Esophagus muscularis mucosa (tissue), 4 donors: Measurements from ENCODE around the gene TMEM129.

Experiments
- EP300 ChIP-seq: sonication (generic); formaldehyde crosslinking; IDR thresholded peaks from one replicate; pipeline ENCODE4 v1.6.1; 2017; ENCODE audit warnings: antibody characterized with exemption
- POLR2A ChIP-seq: fragments of 450-650 bp; IDR thresholded peaks from one replicate; pipeline ENCODE4 v1.6.1; 2017; ENCODE audit warnings: antibody characterized with exemption, moderate library complexity, mild to moderate bottlenecking, low read depth
- POLR2AphosphoS5 ChIP-seq, 2 donors: sonication (generic); formaldehyde crosslinking; IDR thresholded peaks; one replicate each; pipeline ENCODE4 v1.6.1; 2017; ENCODE audit warnings: antibody characterized with exemption in 2 of 2
- TF ChIP-seq, protein P1 (sequence below), 3 experiments: fragments of 200-600 bp in 2 of 3; fragments of 450-650 bp in 1 of 3; sonication (generic) in 2 of 3; IDR thresholded peaks; one replicate each; pipeline ENCODE4 v1.5.1; 2017 to 2019; ENCODE audit warnings: antibody characterized with exemption in 3 of 3, mild to moderate bottlenecking in 2 of 3, moderate library complexity in 1 of 3

DNA sequence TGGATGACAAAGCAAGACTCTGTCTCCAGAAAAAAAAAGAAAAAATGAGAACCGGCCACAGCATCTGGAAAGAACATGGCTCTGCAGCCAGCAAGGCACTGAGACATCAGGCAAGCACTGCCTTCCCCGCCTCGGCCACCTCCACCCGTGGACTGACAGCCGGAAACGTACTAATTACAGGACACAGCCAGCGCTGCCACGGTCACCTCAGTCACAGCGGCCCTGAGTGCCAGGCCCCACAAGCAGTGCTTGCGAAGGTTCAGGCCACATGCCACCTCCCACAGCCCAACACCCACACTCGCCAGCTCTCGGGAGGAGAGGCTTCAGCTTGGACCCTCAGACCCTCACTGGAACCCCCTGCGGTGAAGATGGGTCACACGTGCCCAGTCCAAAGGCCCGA, 53.9 kb downstream of the TMEM129 start:
- TF ChIP-seq, protein P1, sequence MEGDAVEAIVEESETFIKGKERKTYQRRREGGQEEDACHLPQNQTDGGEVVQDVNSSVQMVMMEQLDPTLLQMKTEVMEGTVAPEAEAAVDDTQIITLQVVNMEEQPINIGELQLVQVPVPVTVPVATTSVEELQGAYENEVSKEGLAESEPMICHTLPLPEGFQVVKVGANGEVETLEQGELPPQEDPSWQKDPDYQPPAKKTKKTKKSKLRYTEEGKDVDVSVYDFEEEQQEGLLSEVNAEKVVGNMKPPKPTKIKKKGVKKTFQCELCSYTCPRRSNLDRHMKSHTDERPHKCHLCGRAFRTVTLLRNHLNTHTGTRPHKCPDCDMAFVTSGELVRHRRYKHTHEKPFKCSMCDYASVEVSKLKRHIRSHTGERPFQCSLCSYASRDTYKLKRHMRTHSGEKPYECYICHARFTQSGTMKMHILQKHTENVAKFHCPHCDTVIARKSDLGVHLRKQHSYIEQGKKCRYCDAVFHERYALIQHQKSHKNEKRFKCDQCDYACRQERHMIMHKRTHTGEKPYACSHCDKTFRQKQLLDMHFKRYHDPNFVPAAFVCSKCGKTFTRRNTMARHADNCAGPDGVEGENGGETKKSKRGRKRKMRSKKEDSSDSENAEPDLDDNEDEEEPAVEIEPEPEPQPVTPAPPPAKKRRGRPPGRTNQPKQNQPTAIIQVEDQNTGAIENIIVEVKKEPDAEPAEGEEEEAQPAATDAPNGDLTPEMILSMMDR (IDR thresholded peaks at IDR 0.05): no peak
- TF ChIP-seq POLR2A: no peak
- TF ChIP-seq EP300: no peak
- no peak for TF ChIP-seq POLR2AphosphoS5 (IDR thresholded peaks at IDR 0.05)
